22Rv1 (cell line): ENCODE measurements around the gene MTRF1.

Experiments used
- CTCF ChIP-seq: fragments of 450-650 bp; IDR thresholded peaks from 2 replicates; pipeline ENCODE4 v1.5.1; 2017; ENCODE audit warnings: mild to moderate bottlenecking
- ZFX ChIP-seq: fragments of 450-650 bp; IDR thresholded peaks from 2 replicates; pipeline ENCODE4 v1.6.1; 2017; ENCODE audit warnings: antibody characterized with exemption, borderline replicate concordance

GRCh38 chr13:41178040-41178439 lies 85.3 kb downstream of the MTRF1 start:
- TF ChIP-seq CTCF (no peak), ZFX (no peak)
